ENCODE results near the gene CD200R1.

CD200R1 gene

DNA sequence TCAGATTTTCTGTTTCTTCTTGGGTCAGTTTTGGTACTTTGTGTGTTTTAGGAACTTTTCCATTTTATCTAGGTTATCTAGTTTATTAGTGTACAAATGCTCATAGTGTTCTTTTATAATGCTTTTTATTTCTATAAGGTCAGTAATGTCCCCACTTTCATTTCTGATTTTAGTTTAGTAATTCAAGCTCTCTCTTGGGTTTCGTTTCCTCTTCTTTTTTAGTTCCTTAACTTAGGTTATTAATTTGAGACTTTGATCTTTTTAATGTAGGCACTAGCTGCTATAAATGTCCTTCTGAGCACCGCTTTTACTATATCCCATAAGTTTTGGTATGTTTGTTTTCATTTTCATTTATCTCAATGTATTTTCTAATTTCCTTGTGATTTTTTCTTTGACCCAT, 101.3 kb downstream of the CD200R1 start:
- TF ChIP-seq, protein P1, sequence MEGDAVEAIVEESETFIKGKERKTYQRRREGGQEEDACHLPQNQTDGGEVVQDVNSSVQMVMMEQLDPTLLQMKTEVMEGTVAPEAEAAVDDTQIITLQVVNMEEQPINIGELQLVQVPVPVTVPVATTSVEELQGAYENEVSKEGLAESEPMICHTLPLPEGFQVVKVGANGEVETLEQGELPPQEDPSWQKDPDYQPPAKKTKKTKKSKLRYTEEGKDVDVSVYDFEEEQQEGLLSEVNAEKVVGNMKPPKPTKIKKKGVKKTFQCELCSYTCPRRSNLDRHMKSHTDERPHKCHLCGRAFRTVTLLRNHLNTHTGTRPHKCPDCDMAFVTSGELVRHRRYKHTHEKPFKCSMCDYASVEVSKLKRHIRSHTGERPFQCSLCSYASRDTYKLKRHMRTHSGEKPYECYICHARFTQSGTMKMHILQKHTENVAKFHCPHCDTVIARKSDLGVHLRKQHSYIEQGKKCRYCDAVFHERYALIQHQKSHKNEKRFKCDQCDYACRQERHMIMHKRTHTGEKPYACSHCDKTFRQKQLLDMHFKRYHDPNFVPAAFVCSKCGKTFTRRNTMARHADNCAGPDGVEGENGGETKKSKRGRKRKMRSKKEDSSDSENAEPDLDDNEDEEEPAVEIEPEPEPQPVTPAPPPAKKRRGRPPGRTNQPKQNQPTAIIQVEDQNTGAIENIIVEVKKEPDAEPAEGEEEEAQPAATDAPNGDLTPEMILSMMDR (IDR thresholded peaks at IDR 0.05; ENCODE audit: insufficient read depth, low read length, missing control alignments), result no peak
- DNase-seq (ENCODE audit: low read depth, low spot score), result no peak
- CTCF ChIA-PET, result no interaction called here
- H3K4me3 ChIP-seq (ENCODE audit: low read depth, low read length), result no peak overlapping the region
- POLR2A ChIA-PET, result no interaction called here

GRCh38 chr3:112871735-112872134, 103.2 kb downstream of the CD200R1 start:
- H3K4me3 ChIP-seq (ENCODE audit: low read depth, low read length), result no peak overlapping the region
- ChIA-PET POLR2A (no interaction called here), CTCF (no interaction called here)
- TF ChIP-seq, protein P1 (IDR thresholded peaks at IDR 0.05; ENCODE audit: insufficient read depth, low read length, missing control alignments), result no peak
- no peak for DNase-seq (ENCODE audit: low read depth, low spot score)

Data from AG04449 (cell line).